K562 (cell line): Measurements from ENCODE around the gene XRN1. TPM values are rescaled to one million over a fixed set of nuclear protein-coding genes. Genes with fewer than 3 reads are reported as not detected.
"Not testable (repeated sequence)": the region's sequence is repeated elsewhere in the genome, so short reads cannot be mapped to it uniquely, and the experiment has no call there.

Experiments
- ATAC-seq: fragments of 200-7000 bp; cut with Tn5 transposase; 3 replicates; pipeline ENCODE4 v1.9.1; 2020; ENCODE audit warnings: moderate library complexity
- BruUV-seq: library from RNA; stranded (reverse); fragments of 400-500 nt; replicated peaks from 2 replicates; lab custom pipeline; 2021; lab: Mats Ljungman, UMichigan
- CTCF ChIA-PET: fragments of 300-600 bp; formaldehyde crosslinking; extraction: SDS; loops from one replicate; lab custom pipeline; 2021; ENCODE audit warnings: low intra/inter-chr PET ratio; lab: Yijun Ruan, JAX
- POLR2A ChIA-PET: fragments of 300-600, 350-650 bp; sonication (Branson Sonifier 250); formaldehyde crosslinking; extraction: SDS; loops from one replicate; lab custom pipeline; 2021; ENCODE audit warnings: antibody characterized with exemption, inconsistent platforms; lab: Yijun Ruan, JAX
- DNase-seq, 4 experiments: peaks; one replicate each; pipeline versions ENCODE4 v3.0.0 to v3.0.0-alpha.2; 2011 to 2018; ENCODE audit warnings: low spot score in 3 of 4, mixed read lengths in 3 of 4; ENCODE audit errors: extremely low read depth in 1 of 4
- FAIRE-seq: peaks from 2 replicates; lab custom pipeline; 2011; peaks lifted over from hg19 to GRCh38; lab: Jason Lieb, UNC
- H2AFZ ChIP-seq: 2 replicates; pipeline ENCODE4 v1.6.0; 2011; ENCODE audit warnings: low read depth, low read length, control low read depth, inconsistent platforms
- H3K27ac ChIP-seq: fragments of 200-600 bp; 3 replicates; pipeline ENCODE4 v1.8.0; 2011; ENCODE audit warnings: low read depth, mild to moderate bottlenecking, control low read depth, inconsistent platforms, low read length, moderate library complexity, mixed read lengths; ENCODE audit errors: extremely low read depth
- H3K27me3 ChIP-seq, 2 experiments: fragments of 300-600 bp in 1 of 2; 2 replicates in 1 of 2; 3 replicates in 1 of 2; pipeline versions ENCODE4 v1.6.0 to v1.8.0; 2011; ENCODE audit warnings: inconsistent platforms in 2 of 2, low read length in 2 of 2, mild to moderate bottlenecking in 1 of 2, mixed read lengths in 1 of 2, moderate library complexity in 1 of 2; ENCODE audit not compliant: control insufficient read depth in 2 of 2, insufficient read depth in 2 of 2
- H3K36me3 ChIP-seq: fragments of 300-600 bp; 3 replicates; pipeline ENCODE4 v1.8.0; 2011; ENCODE audit warnings: mild to moderate bottlenecking, low read length, inconsistent platforms; ENCODE audit not compliant: control insufficient read depth, insufficient read depth
- H3K4me1 ChIP-seq, 2 experiments: fragments of 200-600 bp in 1 of 2; replicated peaks in 1 of 2; 2 replicates in 1 of 2; 3 replicates in 1 of 2; pipeline versions ENCODE4 v1.5.1 to v1.8.0; 2011; ENCODE audit warnings: inconsistent platforms in 2 of 2, low read length in 2 of 2, mild to moderate bottlenecking in 1 of 2, mixed read lengths in 1 of 2, moderate library complexity in 1 of 2; ENCODE audit not compliant: control insufficient read depth in 2 of 2, insufficient read depth in 2 of 2
- H3K4me2 ChIP-seq: 2 replicates; pipeline ENCODE4 v1.6.1; 2011; ENCODE audit warnings: low read length, control low read depth, inconsistent platforms, mixed read lengths; ENCODE audit not compliant: insufficient read depth
- H3K4me3 ChIP-seq: fragments of 200-600 bp; sonication (generic), shearing (Covaris generic); 2 replicates; pipeline ENCODE4 v1.5.1; 2016; ENCODE audit warnings: control low read depth, inconsistent platforms
- H3K79me2 ChIP-seq: fragments of 200-600 bp; 3 replicates; pipeline ENCODE4 v1.8.0; 2011; ENCODE audit warnings: low read length, inconsistent platforms; ENCODE audit not compliant: control insufficient read depth, insufficient read depth
- H3K9ac ChIP-seq, 2 experiments: 2 replicates each; pipeline versions ENCODE4 v1.6.0 to v1.6.1; 2011; ENCODE audit warnings: low read depth in 2 of 2, low read length in 2 of 2, control low read depth in 1 of 2, inconsistent platforms in 1 of 2, mild to moderate bottlenecking in 1 of 2, mixed read lengths in 1 of 2; ENCODE audit not compliant: insufficient read depth in 1 of 2
- H3K9me1 ChIP-seq: one replicate; pipeline ENCODE4 v1.6.0; 2011; ENCODE audit warnings: inconsistent platforms, mild to moderate bottlenecking, low read length, moderate library complexity; ENCODE audit not compliant: control insufficient read depth, insufficient read depth
- H3K9me3 ChIP-seq: replicated peaks from 2 replicates; pipeline ENCODE4 v1.5.1; 2011; ENCODE audit warnings: low read depth, low read length, inconsistent platforms; ENCODE audit not compliant: control insufficient read depth, insufficient read depth
- H4K20me1 ChIP-seq: replicated peaks from 2 replicates; pipeline ENCODE4 v1.6.1; 2011; ENCODE audit warnings: low read length, inconsistent platforms, mixed read lengths; ENCODE audit not compliant: control insufficient read depth, insufficient read depth
- BHLHE40 ChIP-seq: IDR thresholded peaks from 2 replicates; pipeline ENCODE4 v1.6.1; 2011; ENCODE audit warnings: low read length, improper control_type of control experiment
- EP300 ChIP-seq: IDR thresholded peaks from 2 replicates; pipeline ENCODE4 v1.6.1; 2012; ENCODE audit warnings: low read length, improper control_type of control experiment
- LEF1 ChIP-seq: fragments of 450-650 bp; IDR thresholded peaks from 2 replicates; pipeline ENCODE4 v1.6.1; 2016; ENCODE audit warnings: mild to moderate bottlenecking
- SMARCE1 ChIP-seq: fragments of 450-650 bp; IDR thresholded peaks from 2 replicates; pipeline ENCODE4 v1.7.1; 2016; ENCODE audit warnings: mild to moderate bottlenecking
- SP1 ChIP-seq: sonication (generic); formaldehyde crosslinking; IDR thresholded peaks from 2 replicates; pipeline ENCODE4 v1.8.1; 2022; ENCODE audit warnings: mild to moderate bottlenecking, missing genetic modification reagents
- TAL1 ChIP-seq: fragments of 450-650 bp; IDR thresholded peaks from 2 replicates; pipeline ENCODE4 v1.6.1; 2016; ENCODE audit warnings: mild to moderate bottlenecking
- TEAD4 ChIP-seq, 2 experiments: sonication (generic) in 1 of 2; formaldehyde crosslinking in 1 of 2; IDR thresholded peaks; 2 replicates each; pipeline versions ENCODE4 v1.6.1 to v1.8.0; 2012 to 2022; ENCODE audit warnings: borderline replicate concordance in 1 of 2, inconsistent platforms in 1 of 2, low read length in 1 of 2, mild to moderate bottlenecking in 1 of 2, missing genetic modification reagents in 1 of 2
- ZNF384 ChIP-seq: IDR thresholded peaks from 2 replicates; pipeline ENCODE4 v1.6.1; 2012; ENCODE audit warnings: low read depth, low read length, improper control_type of control experiment
- WGBS: fragments of 100-300 bp; shearing (Covaris generic); methylation state at CpG from one replicate; pipeline ENCODE4 v1.1.6; 2016; ENCODE audit warnings: low coverage, mixed read lengths; ENCODE audit not compliant: insufficient coverage; ENCODE audit errors: missing lambda C conversion rate; 5-methylcytosine and 5-hydroxymethylcytosine counted together
- in situ Hi-C: fragments of 300-500 bp; cut with MboI; formaldehyde crosslinking; loops from 4 replicates; pipeline ENCODE4 v1.15.0; 2018; ENCODE audit warnings: inconsistent platforms, mixed read lengths
- intact Hi-C: fragments of 100-400 bp; cut with micrococcal nuclease; formaldehyde crosslinking; loops from 2 replicates; pipeline ENCODE4 v1.14.2; 2022
- polyA plus RNA-seq, 8 experiments: library from polyadenylated mRNA; depleted of rRNA in 4 of 8; stranded (reverse) in 5 of 8; unstranded in 3 of 8; fragments of >200 nt; fragmentation: Nextera tagmentation in 2 of 8; fragmentation: Illumina TruSeq in 1 of 8; extraction: Ambion mirVana in 2 of 8; extraction: Trizol in 1 of 8; gene quantifications; 2 replicates each; pipeline versions ENCODE4 v1.2.1 to v1.2.3, GENCODE V29; 2011 to 2014; ENCODE audit warnings: inconsistent platforms in 1 of 8, missing spikeins in 1 of 8
- total RNA-seq, 7 experiments: library from RNA; depleted of rRNA in 6 of 7; stranded (reverse); fragments of >200 nt in 6 of 7; fragmentation: Illumina TruSeq in 2 of 7; extraction: Trizol in 2 of 7; gene quantifications; 2 replicates each; pipeline versions ENCODE4 v1.2.1 to v1.2.3, GENCODE V29; 2011 to 2021; ENCODE audit warnings: low replicate concordance in 1 of 7

Gene XRN1
- total and polyA plus RNA-seq, 9 of the 15 experiments (the other 6 are each of a cell fraction or from before 2014, with no cell fraction given) = 3.1 to 28.4 (median 17.2) TPM

DNA sequence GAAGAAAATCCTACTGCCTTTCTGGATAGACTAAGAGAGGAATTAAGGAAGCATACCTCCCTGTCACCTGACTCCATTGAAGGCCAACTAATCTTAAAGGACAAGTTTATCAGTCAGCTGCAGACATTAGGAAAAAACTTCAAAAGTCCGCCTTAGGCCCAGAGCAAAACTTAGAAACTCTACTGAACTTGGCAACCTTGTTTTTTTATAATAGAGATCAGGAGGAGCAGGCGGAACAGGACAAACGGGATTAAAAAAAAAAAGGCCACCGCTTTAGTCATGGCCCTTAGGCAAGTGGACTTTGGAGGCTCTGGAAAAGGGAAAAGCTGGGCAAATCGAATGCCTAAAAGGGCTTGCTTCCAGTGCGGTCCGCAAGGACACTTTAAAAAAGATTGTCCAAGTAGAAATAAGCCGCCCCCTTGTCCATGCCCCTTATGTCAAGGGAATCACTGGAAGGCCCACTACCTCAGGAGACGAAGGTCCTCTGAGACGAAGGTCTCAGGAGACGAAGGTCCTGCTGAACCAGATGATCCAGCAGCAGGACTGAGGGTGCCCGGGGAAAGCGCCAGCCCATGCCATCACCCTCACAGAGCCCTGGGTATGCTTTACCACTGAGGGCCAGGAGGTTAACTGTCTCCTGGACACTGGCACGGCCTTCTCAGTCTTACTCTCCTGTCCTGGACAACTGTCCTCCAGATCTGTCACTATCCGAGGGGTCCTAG, 8.2 kb downstream of the XRN1 start (continued):
- TF ChIP-seq BHLHE40 (peak; percentile 34; the same call in 1 of the 2 replicates), ZNF384 (peak; percentile 55), EP300 (peak; percentile 43; the same call in 1 of the 2 replicates), SP1 (CRISPR knock-in tag) (0 out of 2 replicates have a peak, but pooled peaks have one; percentile 24), TEAD4 (IDR thresholded peaks at IDR 0.05; ENCODE audit: low read length) (peak; percentile 21; the same call in 1 of the 2 replicates), SMARCE1 (peak; percentile 54; the same call in 1 of the 2 replicates), TAL1 (peak; percentile 57), LEF1 (0 out of 2 replicates have a peak, but pooled peaks have one; percentile 32)
- not testable (repeated sequence) for TF ChIP-seq TEAD4 (CRISPR knock-in tag; IDR thresholded peaks at IDR 0.05; ENCODE audit: borderline replicate concordance)

DNA sequence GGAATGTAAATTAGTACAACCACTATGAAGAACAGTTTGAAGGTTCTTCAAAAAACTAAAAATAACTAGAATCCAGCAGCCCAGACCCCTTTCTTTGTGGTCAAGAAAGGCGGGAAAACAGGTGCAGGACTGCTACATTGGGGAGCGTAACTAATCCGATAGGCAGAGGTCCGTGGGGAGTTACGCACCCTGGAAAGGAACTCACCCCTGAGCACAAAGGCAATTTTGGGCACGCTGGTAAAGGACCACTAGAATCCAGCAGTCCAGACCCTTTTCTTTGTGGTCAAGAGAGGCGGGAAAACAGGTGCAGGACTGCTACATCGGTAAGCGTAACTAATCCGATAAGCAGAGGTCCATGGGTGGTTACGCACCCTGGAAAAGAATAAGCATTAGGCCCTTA, 9.7 kb downstream of the XRN1 start:
- H3K9me3 ChIP-seq, intact Hi-C loops, H3K4me1 ChIP-seq, CTCF ChIA-PET, H3K36me3 ChIP-seq, H3K4me2 ChIP-seq, H2AFZ ChIP-seq, H3K27ac ChIP-seq, H3K9ac ChIP-seq, H4K20me1 ChIP-seq, ATAC-seq, H3K9me1 ChIP-seq, DNase-seq, BruUV-seq, H3K4me3 ChIP-seq, FAIRE-seq, in situ Hi-C loops, H3K27me3 ChIP-seq, POLR2A ChIA-PET: not testable (repeated sequence)
- H3K79me2 ChIP-seq = peaks cover 81% of the 10 kb centered on the region
- WGBS = 92% methylated on average over 11 of the region's 11 CpGs
